ENCODE measurements around the gene AIPL1. TPM values are rescaled to one million over a fixed set of nuclear protein-coding genes. Genes with fewer than 3 reads are reported as not detected.

Gene AIPL1
- total RNA-seq, 1 experiment from 2014 or later, result 0.46 TPM

DNA sequence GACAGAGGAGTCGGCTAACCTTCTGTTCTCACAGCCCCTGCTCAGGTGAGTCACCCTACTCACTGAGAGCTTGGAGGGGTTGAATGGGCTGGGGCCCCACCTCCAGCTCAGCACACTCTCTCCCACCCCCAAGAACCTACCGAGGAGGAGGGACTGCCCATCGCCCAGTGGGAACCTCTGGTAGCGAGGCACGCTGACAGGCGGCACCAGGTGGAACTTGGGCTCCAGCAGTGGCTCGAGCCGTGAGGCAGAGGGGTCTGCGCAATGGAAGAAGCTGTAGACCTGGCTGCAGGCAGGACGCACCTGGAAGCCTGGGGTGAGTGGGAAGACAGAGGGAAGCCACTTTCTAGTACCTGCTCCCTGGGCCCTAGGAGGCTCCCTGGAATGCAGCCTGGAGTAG, 37.6 kb upstream of the AIPL1 start (continued):
- TF ChIP-seq, protein P1, sequence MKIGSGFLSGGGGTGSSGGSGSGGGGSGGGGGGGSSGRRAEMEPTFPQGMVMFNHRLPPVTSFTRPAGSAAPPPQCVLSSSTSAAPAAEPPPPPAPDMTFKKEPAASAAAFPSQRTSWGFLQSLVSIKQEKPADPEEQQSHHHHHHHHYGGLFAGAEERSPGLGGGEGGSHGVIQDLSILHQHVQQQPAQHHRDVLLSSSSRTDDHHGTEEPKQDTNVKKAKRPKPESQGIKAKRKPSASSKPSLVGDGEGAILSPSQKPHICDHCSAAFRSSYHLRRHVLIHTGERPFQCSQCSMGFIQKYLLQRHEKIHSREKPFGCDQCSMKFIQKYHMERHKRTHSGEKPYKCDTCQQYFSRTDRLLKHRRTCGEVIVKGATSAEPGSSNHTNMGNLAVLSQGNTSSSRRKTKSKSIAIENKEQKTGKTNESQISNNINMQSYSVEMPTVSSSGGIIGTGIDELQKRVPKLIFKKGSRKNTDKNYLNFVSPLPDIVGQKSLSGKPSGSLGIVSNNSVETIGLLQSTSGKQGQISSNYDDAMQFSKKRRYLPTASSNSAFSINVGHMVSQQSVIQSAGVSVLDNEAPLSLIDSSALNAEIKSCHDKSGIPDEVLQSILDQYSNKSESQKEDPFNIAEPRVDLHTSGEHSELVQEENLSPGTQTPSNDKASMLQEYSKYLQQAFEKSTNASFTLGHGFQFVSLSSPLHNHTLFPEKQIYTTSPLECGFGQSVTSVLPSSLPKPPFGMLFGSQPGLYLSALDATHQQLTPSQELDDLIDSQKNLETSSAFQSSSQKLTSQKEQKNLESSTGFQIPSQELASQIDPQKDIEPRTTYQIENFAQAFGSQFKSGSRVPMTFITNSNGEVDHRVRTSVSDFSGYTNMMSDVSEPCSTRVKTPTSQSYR (CRISPR knock-in tag; IDR thresholded peaks at IDR 0.05), result no peak
- TF ChIP-seq SOX15 (CRISPR knock-in tag; IDR thresholded peaks at IDR 0.05), result no peak
- TF ChIP-seq, protein P2, sequence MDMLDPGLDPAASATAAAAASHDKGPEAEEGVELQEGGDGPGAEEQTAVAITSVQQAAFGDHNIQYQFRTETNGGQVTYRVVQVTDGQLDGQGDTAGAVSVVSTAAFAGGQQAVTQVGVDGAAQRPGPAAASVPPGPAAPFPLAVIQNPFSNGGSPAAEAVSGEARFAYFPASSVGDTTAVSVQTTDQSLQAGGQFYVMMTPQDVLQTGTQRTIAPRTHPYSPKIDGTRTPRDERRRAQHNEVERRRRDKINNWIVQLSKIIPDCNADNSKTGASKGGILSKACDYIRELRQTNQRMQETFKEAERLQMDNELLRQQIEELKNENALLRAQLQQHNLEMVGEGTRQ (CRISPR knock-in tag; IDR thresholded peaks at IDR 0.05), result no peak

DNA sequence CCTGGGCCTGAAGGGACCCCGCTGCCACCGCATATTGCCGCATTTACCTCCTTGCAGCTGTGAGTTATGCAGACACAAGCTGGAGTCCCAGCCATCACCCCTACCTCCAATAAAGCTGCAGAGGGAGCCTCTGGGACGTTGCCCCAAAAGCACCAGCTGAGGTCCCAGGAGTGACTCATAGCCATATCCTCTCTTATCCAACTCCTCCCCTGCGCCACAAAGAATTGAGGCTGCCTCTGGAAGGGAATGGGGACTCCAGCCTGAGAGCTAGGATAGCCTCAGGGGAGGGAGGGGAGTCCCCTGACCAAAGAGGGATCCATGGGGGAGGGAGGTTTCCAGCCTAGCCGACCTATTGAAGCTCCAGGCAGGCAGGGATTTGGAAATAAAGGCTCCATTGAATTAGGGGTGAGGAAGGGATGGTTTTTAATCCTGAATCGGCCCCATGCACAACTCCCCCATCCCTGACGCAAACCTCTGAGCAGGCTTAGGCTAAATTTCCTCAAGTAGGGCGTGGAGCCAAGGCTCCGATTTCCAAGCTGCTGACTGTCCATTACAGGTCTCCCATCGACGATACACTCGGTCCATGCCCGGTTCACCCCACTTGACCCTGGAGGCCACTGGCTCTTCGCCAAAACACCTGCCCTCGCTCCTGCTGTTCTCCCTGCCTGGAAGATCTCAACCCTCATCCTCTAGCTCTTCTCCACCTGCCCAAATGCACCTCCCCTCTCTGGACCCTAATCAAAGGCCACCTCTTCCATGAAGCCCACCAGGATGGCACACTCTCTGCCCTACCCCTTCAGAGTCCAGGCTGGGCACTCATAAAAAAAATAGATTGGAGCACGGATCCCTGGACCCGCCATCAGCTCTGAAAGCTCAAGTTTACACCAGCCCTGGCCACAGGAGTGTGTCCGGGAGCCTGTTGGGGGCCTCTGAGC, 36.9 kb upstream of the AIPL1 start:
- no peak overlapping the region for H3K27ac Mint-ChIP-seq
- ChIA-PET POLR2A (interaction anchor here (0.6 kb wide), 1 partner anchor 81 kb away, joined by 6 read pairs; no protein-coding TSS in a partner anchor), CTCF (interaction anchor here (0.7 to 4.4 kb wide), 18 partner anchors 8 to 179 kb away, joined by 3 to 36 read pairs (median 6); partner anchors contain the start of genes C17orf100, MED31 and PIMREG)
- ATAC-seq (no peak), DNase-seq (ENCODE audit: low spot score) (no peak)
- peaks cover 4% of the 10 kb centered on the region; the same call in 1 of the 2 replicates for H3K9me3 Mint-ChIP-seq
- no peaks in the 10 kb centered on the region for H3K36me3 Mint-ChIP-seq
- no peaks in the 10 kb centered on the region; the same call in 1 of the 2 replicates for H3K27me3 Mint-ChIP-seq (ENCODE audit: low read depth)
- peaks cover 19% of the 10 kb centered on the region for H3K4me1 Mint-ChIP-seq
- no peak for TF ChIP-seq MXD4 (CRISPR knock-in tag; IDR thresholded peaks at IDR 0.05; ENCODE audit: borderline replicate concordance)
- no peak for TF ChIP-seq CBFB (CRISPR knock-in tag; IDR thresholded peaks at IDR 0.05; ENCODE audit: low read depth)
- no peak for TF ChIP-seq NR2C2 (CRISPR knock-in tag; IDR thresholded peaks at IDR 0.05)
- TF ChIP-seq, protein P3, sequence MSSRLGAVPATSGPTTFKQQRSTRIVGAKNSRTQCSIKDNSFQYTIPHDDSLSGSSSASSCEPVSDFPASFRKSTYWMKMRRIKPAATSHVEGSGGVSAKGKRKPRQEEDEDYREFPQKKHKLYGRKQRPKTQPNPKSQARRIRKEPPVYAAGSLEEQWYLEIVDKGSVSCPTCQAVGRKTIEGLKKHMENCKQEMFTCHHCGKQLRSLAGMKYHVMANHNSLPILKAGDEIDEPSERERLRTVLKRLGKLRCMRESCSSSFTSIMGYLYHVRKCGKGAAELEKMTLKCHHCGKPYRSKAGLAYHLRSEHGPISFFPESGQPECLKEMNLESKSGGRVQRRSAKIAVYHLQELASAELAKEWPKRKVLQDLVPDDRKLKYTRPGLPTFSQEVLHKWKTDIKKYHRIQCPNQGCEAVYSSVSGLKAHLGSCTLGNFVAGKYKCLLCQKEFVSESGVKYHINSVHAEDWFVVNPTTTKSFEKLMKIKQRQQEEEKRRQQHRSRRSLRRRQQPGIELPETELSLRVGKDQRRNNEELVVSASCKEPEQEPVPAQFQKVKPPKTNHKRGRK (CRISPR knock-in tag; IDR thresholded peaks at IDR 0.05; ENCODE audit: borderline replicate concordance), result no peak
- no peak for TF ChIP-seq ZNF121 (CRISPR knock-in tag; IDR thresholded peaks at IDR 0.05)
- TF ChIP-seq, protein P4, sequence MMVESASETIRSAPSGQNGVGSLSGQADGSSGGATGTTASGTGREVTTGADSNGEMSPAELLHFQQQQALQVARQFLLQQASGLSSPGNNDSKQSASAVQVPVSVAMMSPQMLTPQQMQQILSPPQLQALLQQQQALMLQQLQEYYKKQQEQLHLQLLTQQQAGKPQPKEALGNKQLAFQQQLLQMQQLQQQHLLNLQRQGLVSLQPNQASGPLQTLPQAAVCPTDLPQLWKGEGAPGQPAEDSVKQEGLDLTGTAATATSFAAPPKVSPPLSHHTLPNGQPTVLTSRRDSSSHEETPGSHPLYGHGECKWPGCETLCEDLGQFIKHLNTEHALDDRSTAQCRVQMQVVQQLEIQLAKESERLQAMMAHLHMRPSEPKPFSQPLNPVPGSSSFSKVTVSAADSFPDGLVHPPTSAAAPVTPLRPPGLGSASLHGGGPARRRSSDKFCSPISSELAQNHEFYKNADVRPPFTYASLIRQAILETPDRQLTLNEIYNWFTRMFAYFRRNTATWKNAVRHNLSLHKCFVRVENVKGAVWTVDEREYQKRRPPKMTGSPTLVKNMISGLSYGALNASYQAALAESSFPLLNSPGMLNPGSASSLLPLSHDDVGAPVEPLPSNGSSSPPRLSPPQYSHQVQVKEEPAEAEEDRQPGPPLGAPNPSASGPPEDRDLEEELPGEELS (CRISPR knock-in tag; IDR thresholded peaks at IDR 0.05), result no peak
- no peak for TF ChIP-seq NFE2L1 (CRISPR knock-in tag; IDR thresholded peaks at IDR 0.05)
- TF ChIP-seq, protein P5, sequence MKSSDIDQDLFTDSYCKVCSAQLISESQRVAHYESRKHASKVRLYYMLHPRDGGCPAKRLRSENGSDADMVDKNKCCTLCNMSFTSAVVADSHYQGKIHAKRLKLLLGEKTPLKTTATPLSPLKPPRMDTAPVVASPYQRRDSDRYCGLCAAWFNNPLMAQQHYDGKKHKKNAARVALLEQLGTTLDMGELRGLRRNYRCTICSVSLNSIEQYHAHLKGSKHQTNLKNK (CRISPR knock-in tag; IDR thresholded peaks at IDR 0.05), result no peak
- no peak for TF ChIP-seq TEAD1 (CRISPR knock-in tag; IDR thresholded peaks at IDR 0.05)
- TF ChIP-seq ZNF219 (CRISPR knock-in tag; IDR thresholded peaks at IDR 0.05; ENCODE audit: borderline replicate concordance), result no peak
- no peak for TF ChIP-seq ZNF423 (CRISPR knock-in tag; IDR thresholded peaks at IDR 0.05)
- no peak for TF ChIP-seq JUN (CRISPR knock-in tag; IDR thresholded peaks at IDR 0.05)
- TF ChIP-seq, protein P6, sequence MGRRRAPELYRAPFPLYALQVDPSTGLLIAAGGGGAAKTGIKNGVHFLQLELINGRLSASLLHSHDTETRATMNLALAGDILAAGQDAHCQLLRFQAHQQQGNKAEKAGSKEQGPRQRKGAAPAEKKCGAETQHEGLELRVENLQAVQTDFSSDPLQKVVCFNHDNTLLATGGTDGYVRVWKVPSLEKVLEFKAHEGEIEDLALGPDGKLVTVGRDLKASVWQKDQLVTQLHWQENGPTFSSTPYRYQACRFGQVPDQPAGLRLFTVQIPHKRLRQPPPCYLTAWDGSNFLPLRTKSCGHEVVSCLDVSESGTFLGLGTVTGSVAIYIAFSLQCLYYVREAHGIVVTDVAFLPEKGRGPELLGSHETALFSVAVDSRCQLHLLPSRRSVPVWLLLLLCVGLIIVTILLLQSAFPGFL (CRISPR knock-in tag; IDR thresholded peaks at IDR 0.05; ENCODE audit: borderline replicate concordance), result no peak
- no peak for TF ChIP-seq KAT7 (CRISPR knock-in tag; IDR thresholded peaks at IDR 0.05; ENCODE audit: borderline replicate concordance)
- TF ChIP-seq, protein P7, sequence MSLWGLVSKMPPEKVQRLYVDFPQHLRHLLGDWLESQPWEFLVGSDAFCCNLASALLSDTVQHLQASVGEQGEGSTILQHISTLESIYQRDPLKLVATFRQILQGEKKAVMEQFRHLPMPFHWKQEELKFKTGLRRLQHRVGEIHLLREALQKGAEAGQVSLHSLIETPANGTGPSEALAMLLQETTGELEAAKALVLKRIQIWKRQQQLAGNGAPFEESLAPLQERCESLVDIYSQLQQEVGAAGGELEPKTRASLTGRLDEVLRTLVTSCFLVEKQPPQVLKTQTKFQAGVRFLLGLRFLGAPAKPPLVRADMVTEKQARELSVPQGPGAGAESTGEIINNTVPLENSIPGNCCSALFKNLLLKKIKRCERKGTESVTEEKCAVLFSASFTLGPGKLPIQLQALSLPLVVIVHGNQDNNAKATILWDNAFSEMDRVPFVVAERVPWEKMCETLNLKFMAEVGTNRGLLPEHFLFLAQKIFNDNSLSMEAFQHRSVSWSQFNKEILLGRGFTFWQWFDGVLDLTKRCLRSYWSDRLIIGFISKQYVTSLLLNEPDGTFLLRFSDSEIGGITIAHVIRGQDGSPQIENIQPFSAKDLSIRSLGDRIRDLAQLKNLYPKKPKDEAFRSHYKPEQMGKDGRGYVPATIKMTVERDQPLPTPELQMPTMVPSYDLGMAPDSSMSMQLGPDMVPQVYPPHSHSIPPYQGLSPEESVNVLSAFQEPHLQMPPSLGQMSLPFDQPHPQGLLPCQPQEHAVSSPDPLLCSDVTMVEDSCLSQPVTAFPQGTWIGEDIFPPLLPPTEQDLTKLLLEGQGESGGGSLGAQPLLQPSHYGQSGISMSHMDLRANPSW (CRISPR knock-in tag; conservative IDR thresholded peaks at IDR 0.05; ENCODE audit: low read depth), result no peak
- no peak overlapping the region for H3K4me3 Mint-ChIP-seq

Data from WTC11 (cell line).